ENCODE measurements around the gene CNGA4. TPM values are rescaled to one million over a fixed set of nuclear protein-coding genes. Genes with fewer than 3 reads are reported as not detected.

The CNGA4 gene
- total and polyA plus RNA-seq, 2 of the 13 experiments (the other 11 are each of a cell fraction or from before 2014, with no cell fraction given) = 0.03 TPM; not detected in 1

DNA sequence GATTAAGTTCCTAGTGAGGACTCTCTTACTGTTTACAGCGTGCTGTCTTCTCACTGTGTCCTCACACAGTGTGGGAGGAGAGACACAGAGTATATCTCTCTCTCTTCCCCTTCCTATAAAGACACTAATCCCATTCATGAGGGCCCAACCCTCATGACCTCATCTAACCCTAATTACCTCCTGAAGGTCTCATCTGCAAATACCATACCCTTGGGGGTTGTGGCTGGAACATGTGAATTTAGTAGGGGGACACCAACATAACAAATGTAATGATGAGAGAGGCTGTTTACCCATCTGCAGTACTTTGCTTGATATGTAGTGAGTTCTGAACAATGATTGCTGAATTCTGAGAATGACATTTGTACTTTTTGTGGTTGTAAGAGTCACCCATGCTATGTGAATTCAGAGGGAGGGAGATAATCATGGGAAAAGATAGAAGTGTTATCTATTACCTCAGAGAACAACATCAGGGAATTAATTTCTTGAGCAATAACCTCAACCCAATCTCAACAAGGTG, 44.8 kb upstream of the CNGA4 start:
- FAIRE-seq (no peak), ATAC-seq (no peak), DNase-seq (ENCODE audit: low spot score) (no peak)
- TF ChIP-seq ZNF44 (CRISPR knock-in tag; IDR thresholded peaks at IDR 0.05) = no peak
- TF ChIP-seq, protein P1, sequence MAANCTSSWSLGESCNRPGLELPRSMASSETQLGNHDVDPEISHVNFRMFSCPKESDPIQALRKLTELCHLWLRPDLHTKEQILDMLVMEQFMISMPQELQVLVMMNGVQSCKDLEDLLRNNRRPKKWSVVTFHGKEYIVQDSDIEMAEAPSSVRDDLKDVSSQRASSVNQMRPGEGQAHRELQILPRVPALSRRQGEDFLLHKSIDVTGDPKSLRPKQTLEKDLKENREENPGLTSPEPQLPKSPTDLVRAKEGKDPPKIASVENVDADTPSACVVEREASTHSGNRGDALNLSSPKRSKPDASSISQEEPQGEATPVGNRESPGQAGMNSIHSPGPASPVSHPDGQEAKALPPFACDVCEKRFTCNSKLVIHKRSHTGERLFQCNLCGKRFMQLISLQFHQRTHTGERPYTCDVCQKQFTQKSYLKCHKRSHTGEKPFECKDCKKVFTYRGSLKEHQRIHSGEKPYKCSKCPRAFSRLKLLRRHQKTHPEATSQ (CRISPR knock-in tag; IDR thresholded peaks at IDR 0.05; ENCODE audit: borderline replicate concordance) = no peak
- no peak for TF ChIP-seq ATF1 (CRISPR knock-in tag; IDR thresholded peaks at IDR 0.05)
- TF ChIP-seq ETV6 (CRISPR knock-in tag; conservative IDR thresholded peaks at IDR 0.05) = no peak
- no peak overlapping the region for H3K4me2 ChIP-seq (ENCODE audit: low read depth, low read length)
- H3K27me3 ChIP-seq (ENCODE audit: control insufficient read depth in 1 of 2, insufficient read depth in 2 of 2, low read length in 2 of 2) = peaks cover 1 to 5% of the 10 kb centered on the region in 2 experiments; a peak in 3 of 5 replicates
- no peaks in the 10 kb centered on the region for H3K9me3 ChIP-seq (ENCODE audit: low read length)
- WGBS (ENCODE audit: low lambda C conversion rate) = 0% methylated on average over 1 of the region's 1 CpG
- ChIA-PET CTCF (ENCODE audit: low intra/inter-chr PET ratio, low total read pairs) (no interaction called here), POLR2A (no interaction called here)
- H4K20me1 ChIP-seq (ENCODE audit: insufficient read depth, low read length) = no peaks in the 10 kb centered on the region
- intact Hi-C loops (cut with micrococcal nuclease; ENCODE audit: unreplicated experiment) = no loop called here
- in situ Hi-C loops (cut with HindIII; ENCODE audit: extremely low pct_ligation_motif_present, low pct_unique_long_range_greater_than_20kb) = no loop called here
- H3K79me2 ChIP-seq (ENCODE audit: insufficient read depth, low read length) = no peaks in the 10 kb centered on the region
- H2AFZ ChIP-seq (ENCODE audit: low read length) = no peak overlapping the region
- BruUV-seq (replicated peaks) = no TSS peak
- no peaks in the 10 kb centered on the region for H3K36me3 ChIP-seq (replicated peaks in 1 of 2; ENCODE audit: control insufficient read depth in 1 of 2, insufficient read depth in 2 of 2, low read length in 2 of 2)
- H3K4me3 ChIP-seq (replicated peaks in 1 of 3; ENCODE audit: insufficient read depth in 1 of 3, low read depth in 2 of 3, low read length in 3 of 3) = no peak overlapping the region
- H3K9ac ChIP-seq (ENCODE audit: insufficient read depth, low read depth, low read length) = no peak overlapping the region
- H3K4me1 ChIP-seq (ENCODE audit: insufficient read depth, low read length) = no peaks in the 10 kb centered on the region
- no peak overlapping the region for H3K27ac ChIP-seq (ENCODE audit: extremely low read length, insufficient read depth, low read length)

DNA sequence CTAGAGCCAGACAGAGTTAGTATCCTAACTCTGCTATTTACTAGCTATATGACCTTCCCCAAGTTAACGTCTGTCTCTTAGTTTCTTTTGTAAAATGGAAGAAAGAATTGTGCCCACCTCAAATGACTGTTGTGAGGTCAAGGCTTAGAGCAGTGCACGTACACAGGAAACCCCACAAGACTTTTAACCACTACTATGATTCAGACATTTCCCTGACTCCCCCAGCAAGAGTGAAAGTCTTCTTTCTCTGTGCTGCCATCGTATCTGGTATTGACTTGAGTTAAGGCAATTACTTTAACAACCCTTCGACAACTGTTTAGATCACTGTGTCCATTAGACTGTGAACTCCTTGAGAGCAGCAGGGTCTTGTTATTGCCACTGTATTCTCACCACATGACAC, 42.5 kb upstream of the CNGA4 start:
- DNase-seq (ENCODE audit: low spot score) (no peak), FAIRE-seq (no peak), ATAC-seq (no peak)
- TF ChIP-seq, protein P2, sequence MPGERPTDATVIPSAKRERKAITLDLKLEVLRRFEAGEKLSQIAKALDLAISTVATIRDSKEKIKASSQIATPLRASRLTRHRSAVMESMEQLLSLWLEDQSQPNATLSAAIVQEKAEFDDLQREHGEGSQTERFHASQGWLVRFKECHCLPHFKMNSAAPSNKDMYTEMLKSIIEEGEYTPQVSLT (CRISPR knock-in tag; IDR thresholded peaks at IDR 0.05; ENCODE audit: borderline replicate concordance, low read depth) = no peak
- TF ChIP-seq ESRRA (CRISPR knock-in tag; IDR thresholded peaks at IDR 0.05; ENCODE audit: low read depth) (no peak), ZNF878 (CRISPR knock-in tag; IDR thresholded peaks at IDR 0.05) (no peak), ELF3 (CRISPR knock-in tag; IDR thresholded peaks at IDR 0.05) (no peak)
- TF ChIP-seq, protein P3, sequence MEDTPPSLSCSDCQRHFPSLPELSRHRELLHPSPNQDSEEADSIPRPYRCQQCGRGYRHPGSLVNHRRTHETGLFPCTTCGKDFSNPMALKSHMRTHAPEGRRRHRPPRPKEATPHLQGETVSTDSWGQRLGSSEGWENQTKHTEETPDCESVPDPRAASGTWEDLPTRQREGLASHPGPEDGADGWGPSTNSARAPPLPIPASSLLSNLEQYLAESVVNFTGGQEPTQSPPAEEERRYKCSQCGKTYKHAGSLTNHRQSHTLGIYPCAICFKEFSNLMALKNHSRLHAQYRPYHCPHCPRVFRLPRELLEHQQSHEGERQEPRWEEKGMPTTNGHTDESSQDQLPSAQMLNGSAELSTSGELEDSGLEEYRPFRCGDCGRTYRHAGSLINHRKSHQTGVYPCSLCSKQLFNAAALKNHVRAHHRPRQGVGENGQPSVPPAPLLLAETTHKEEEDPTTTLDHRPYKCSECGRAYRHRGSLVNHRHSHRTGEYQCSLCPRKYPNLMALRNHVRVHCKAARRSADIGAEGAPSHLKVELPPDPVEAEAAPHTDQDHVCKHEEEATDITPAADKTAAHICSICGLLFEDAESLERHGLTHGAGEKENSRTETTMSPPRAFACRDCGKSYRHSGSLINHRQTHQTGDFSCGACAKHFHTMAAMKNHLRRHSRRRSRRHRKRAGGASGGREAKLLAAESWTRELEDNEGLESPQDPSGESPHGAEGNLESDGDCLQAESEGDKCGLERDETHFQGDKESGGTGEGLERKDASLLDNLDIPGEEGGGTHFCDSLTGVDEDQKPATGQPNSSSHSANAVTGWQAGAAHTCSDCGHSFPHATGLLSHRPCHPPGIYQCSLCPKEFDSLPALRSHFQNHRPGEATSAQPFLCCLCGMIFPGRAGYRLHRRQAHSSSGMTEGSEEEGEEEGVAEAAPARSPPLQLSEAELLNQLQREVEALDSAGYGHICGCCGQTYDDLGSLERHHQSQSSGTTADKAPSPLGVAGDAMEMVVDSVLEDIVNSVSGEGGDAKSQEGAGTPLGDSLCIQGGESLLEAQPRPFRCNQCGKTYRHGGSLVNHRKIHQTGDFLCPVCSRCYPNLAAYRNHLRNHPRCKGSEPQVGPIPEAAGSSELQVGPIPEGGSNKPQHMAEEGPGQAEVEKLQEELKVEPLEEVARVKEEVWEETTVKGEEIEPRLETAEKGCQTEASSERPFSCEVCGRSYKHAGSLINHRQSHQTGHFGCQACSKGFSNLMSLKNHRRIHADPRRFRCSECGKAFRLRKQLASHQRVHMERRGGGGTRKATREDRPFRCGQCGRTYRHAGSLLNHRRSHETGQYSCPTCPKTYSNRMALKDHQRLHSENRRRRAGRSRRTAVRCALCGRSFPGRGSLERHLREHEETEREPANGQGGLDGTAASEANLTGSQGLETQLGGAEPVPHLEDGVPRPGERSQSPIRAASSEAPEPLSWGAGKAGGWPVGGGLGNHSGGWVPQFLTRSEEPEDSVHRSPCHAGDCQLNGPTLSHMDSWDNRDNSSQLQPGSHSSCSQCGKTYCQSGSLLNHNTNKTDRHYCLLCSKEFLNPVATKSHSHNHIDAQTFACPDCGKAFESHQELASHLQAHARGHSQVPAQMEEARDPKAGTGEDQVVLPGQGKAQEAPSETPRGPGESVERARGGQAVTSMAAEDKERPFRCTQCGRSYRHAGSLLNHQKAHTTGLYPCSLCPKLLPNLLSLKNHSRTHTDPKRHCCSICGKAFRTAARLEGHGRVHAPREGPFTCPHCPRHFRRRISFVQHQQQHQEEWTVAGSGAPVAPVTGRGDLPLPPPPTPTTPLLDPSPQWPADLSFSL (CRISPR knock-in tag; IDR thresholded peaks at IDR 0.05) = no peak
- H4K20me1 ChIP-seq (ENCODE audit: insufficient read depth, low read length) = no peaks in the 10 kb centered on the region
- no peak overlapping the region for H3K27ac ChIP-seq (ENCODE audit: extremely low read length, insufficient read depth, low read length)
- no peaks in the 10 kb centered on the region for H3K9me3 ChIP-seq (ENCODE audit: low read length)
- no peak overlapping the region for H2AFZ ChIP-seq (ENCODE audit: low read length)
- 2% methylated on average over 4 of the region's 4 CpGs for WGBS (ENCODE audit: low lambda C conversion rate)
- POLR2A ChIA-PET = no interaction called here
- CTCF ChIA-PET (ENCODE audit: low intra/inter-chr PET ratio, low total read pairs) = no interaction called here
- in situ Hi-C loops (cut with HindIII; ENCODE audit: extremely low pct_ligation_motif_present, low pct_unique_long_range_greater_than_20kb) = no loop called here
- no peak overlapping the region for H3K4me3 ChIP-seq (replicated peaks in 1 of 3; ENCODE audit: insufficient read depth in 1 of 3, low read depth in 2 of 3, low read length in 3 of 3)
- H3K4me1 ChIP-seq (ENCODE audit: insufficient read depth, low read length) = no peaks in the 10 kb centered on the region
- H3K27me3 ChIP-seq (ENCODE audit: control insufficient read depth in 1 of 2, insufficient read depth in 2 of 2, low read length in 2 of 2) = peaks cover 1 to 5% of the 10 kb centered on the region in 2 experiments; a peak in 3 of 5 replicates
- intact Hi-C loops (cut with micrococcal nuclease; ENCODE audit: unreplicated experiment) = no loop called here
- H3K36me3 ChIP-seq (replicated peaks in 1 of 2; ENCODE audit: control insufficient read depth in 1 of 2, insufficient read depth in 2 of 2, low read length in 2 of 2) = no peaks in the 10 kb centered on the region
- BruUV-seq (replicated peaks) = no TSS peak
- no peak overlapping the region for H3K4me2 ChIP-seq (ENCODE audit: low read depth, low read length)
- H3K79me2 ChIP-seq (ENCODE audit: insufficient read depth, low read length) = no peaks in the 10 kb centered on the region
- H3K9ac ChIP-seq (ENCODE audit: insufficient read depth, low read depth, low read length) = no peak overlapping the region
